ENCODE results near the gene STXBP4. TPM values are rescaled to one million over a fixed set of nuclear protein-coding genes. Genes with fewer than 3 reads are reported as not detected.

The STXBP4 gene
- total RNA-seq, 1 donor from 2014 or later: 12.6 TPM

DNA sequence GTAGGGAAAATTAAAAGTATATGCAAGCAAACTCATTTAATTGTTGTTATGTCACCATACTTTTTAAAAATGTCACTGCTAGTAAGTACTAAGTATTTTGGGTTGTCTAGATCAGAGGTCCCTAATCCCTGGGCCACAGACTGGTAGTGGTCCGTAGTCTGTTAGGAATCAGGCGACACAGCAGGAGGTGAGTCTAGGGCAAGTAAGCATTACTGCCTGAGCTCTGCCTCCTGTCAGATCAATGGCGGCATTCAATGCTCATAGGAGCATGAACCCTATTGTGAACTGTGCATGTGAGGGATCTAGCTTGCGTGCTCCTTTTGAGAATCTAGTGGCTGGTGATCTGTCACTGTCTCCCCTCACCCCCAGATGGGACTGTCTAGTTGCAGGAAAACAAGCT is 21.6 kb downstream of the STXBP4 start:
- FAIRE-seq (no peak), DNase-seq (ENCODE audit: low read depth) (no peak)
- Histone ChIP-seq H3K4me2 (ENCODE audit: low read length) (no peak overlapping the region), H3K9ac (ENCODE audit: low read length) (no peak overlapping the region), H3K4me3 (ENCODE audit: insufficient read depth, low read depth, low read length) (no peak overlapping the region), H3K36me3 (ENCODE audit: insufficient read depth, low read length) (peaks cover 3% of the 10 kb centered on the region), H3K9me3 (ENCODE audit: insufficient read depth, low read depth, low read length) (no peaks in the 10 kb centered on the region), H2AFZ (ENCODE audit: low read depth, low read length) (no peak overlapping the region), H3K4me1 (ENCODE audit: insufficient read depth, low read length) (no peaks in the 10 kb centered on the region), H3K27ac (ENCODE audit: low read depth, low read length) (no peak overlapping the region), H3K27me3 (ENCODE audit: insufficient read depth, low read length) (no peaks in the 10 kb centered on the region), H3K79me2 (ENCODE audit: insufficient read depth, low read length) (no peaks in the 10 kb centered on the region), H4K20me1 (ENCODE audit: insufficient read depth, low read length) (peaks cover 4% of the 10 kb centered on the region)
- Mint-ChIP-seq H3K27ac (ENCODE audit: unreplicated experiment) (no peak overlapping the region), H3K27me3 (ENCODE audit: low read depth, unreplicated experiment) (no peaks in the 10 kb centered on the region), H3K9me3 (ENCODE audit: unreplicated experiment) (no peaks in the 10 kb centered on the region), H3K4me1 (ENCODE audit: low read depth, unreplicated experiment) (no peaks in the 10 kb centered on the region), H3K36me3 (ENCODE audit: low read depth, unreplicated experiment) (no peaks in the 10 kb centered on the region), H3K4me3 (ENCODE audit: unreplicated experiment) (no peak overlapping the region)
- TF ChIP-seq, protein P1, sequence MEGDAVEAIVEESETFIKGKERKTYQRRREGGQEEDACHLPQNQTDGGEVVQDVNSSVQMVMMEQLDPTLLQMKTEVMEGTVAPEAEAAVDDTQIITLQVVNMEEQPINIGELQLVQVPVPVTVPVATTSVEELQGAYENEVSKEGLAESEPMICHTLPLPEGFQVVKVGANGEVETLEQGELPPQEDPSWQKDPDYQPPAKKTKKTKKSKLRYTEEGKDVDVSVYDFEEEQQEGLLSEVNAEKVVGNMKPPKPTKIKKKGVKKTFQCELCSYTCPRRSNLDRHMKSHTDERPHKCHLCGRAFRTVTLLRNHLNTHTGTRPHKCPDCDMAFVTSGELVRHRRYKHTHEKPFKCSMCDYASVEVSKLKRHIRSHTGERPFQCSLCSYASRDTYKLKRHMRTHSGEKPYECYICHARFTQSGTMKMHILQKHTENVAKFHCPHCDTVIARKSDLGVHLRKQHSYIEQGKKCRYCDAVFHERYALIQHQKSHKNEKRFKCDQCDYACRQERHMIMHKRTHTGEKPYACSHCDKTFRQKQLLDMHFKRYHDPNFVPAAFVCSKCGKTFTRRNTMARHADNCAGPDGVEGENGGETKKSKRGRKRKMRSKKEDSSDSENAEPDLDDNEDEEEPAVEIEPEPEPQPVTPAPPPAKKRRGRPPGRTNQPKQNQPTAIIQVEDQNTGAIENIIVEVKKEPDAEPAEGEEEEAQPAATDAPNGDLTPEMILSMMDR (IDR thresholded peaks at IDR 0.05; ENCODE audit: insufficient read depth, low read depth, low read length): no peak
- TF ChIP-seq EZH2 (IDR thresholded peaks at IDR 0.05; ENCODE audit: insufficient read depth, low read length): no peak

DNA sequence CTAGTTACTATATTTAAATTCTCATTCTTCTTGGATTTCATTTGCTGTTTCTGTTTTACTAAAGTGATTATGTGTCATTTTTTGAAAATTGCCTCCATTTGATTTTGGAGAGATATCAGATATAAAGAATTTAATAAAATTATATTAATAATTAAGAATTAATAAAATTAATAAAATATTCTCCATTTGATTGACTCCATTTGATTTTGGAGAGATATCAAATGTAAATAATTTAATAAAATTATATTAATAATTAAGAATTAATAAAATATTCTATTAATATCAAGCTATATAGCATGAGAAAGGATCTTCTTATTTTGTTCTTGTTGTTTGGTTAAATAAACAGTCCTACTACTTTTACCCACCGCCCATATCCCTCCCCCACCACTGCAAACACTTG is 23.0 kb downstream of the STXBP4 start:
- Mint-ChIP-seq H3K4me1 (ENCODE audit: low read depth, unreplicated experiment) (no peaks in the 10 kb centered on the region), H3K27ac (ENCODE audit: unreplicated experiment) (no peak overlapping the region), H3K9me3 (ENCODE audit: unreplicated experiment) (no peaks in the 10 kb centered on the region), H3K4me3 (ENCODE audit: unreplicated experiment) (no peak overlapping the region), H3K36me3 (ENCODE audit: low read depth, unreplicated experiment) (peaks cover 3% of the 10 kb centered on the region), H3K27me3 (ENCODE audit: low read depth, unreplicated experiment) (no peaks in the 10 kb centered on the region)
- Histone ChIP-seq H3K4me3 (ENCODE audit: insufficient read depth, low read depth, low read length) (no peak overlapping the region), H3K36me3 (ENCODE audit: insufficient read depth, low read length) (peaks cover 3% of the 10 kb centered on the region), H3K4me1 (ENCODE audit: insufficient read depth, low read length) (no peaks in the 10 kb centered on the region), H3K79me2 (ENCODE audit: insufficient read depth, low read length) (no peaks in the 10 kb centered on the region), H3K27ac (ENCODE audit: low read depth, low read length) (no peak overlapping the region), H2AFZ (ENCODE audit: low read depth, low read length) (no peak overlapping the region), H4K20me1 (ENCODE audit: insufficient read depth, low read length) (peaks cover 4% of the 10 kb centered on the region), H3K9me3 (ENCODE audit: insufficient read depth, low read depth, low read length) (no peaks in the 10 kb centered on the region), H3K9ac (ENCODE audit: low read length) (no peak overlapping the region), H3K27me3 (ENCODE audit: insufficient read depth, low read length) (no peaks in the 10 kb centered on the region), H3K4me2 (ENCODE audit: low read length) (no peak overlapping the region)
- DNase-seq (ENCODE audit: low read depth): no peak
- no peak for FAIRE-seq
- no peak for TF ChIP-seq EZH2 (IDR thresholded peaks at IDR 0.05; ENCODE audit: insufficient read depth, low read length)
- TF ChIP-seq, protein P1 (IDR thresholded peaks at IDR 0.05; ENCODE audit: insufficient read depth, low read depth, low read length): no peak

DNA sequence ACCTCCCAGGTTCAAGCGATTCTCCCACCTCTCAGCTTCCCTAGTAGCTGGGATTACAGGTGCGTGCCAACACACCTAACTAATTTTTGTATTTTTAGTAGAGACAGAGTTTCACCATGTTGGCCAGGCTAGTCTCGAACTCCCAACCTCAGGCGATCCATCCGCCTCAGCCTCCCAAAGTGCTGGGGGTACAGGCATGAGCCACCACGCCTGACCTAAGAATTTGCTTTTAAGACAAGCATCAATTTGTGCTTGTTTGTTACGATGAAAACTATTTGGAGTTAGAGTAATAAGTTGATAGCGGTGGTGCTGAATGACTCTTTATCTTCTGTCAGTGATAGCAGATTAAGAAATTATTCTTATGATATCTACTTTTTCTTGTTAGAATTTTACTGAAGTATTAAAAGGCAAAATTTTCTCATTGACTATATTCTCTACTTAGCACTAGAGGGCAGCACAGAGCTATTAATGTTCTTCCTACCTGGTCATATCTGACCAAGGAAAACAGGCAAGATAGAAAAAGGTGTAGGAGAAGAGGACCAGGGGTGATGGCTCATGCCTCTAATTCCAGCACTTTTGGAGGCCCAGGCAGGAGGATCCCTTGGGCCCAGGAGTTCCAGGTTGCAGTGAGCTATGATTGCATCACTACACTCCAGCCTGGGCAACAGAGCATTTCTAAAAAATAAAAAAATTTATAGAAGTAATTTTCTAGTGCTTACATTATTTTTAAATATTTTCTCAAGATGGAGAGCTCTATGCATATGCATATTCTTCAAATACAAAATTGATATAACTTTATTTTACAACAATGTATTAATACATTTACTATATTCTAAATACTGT is 24.5 kb downstream of the STXBP4 start:
- H3K36me3 ChIP-seq (ENCODE audit: insufficient read depth, low read length): peaks cover 3% of the 10 kb centered on the region
- no peak for FAIRE-seq

More for the DNA sequence above, 24.5 kb downstream of the STXBP4 start:
- no peaks in the 10 kb centered on the region for H3K9me3 ChIP-seq (ENCODE audit: insufficient read depth, low read depth, low read length)
- TF ChIP-seq EZH2 (IDR thresholded peaks at IDR 0.05; ENCODE audit: insufficient read depth, low read length): no peak
- TF ChIP-seq, protein P1 (IDR thresholded peaks at IDR 0.05; ENCODE audit: insufficient read depth, low read depth, low read length): peak; percentile 62
- Mint-ChIP-seq H3K27ac (ENCODE audit: unreplicated experiment) (no peak overlapping the region), H3K9me3 (ENCODE audit: unreplicated experiment) (no peaks in the 10 kb centered on the region), H3K36me3 (ENCODE audit: low read depth, unreplicated experiment) (peaks cover 3% of the 10 kb centered on the region), H3K27me3 (ENCODE audit: low read depth, unreplicated experiment) (no peaks in the 10 kb centered on the region), H3K4me1 (ENCODE audit: low read depth, unreplicated experiment) (no peaks in the 10 kb centered on the region), H3K4me3 (ENCODE audit: unreplicated experiment) (no peak overlapping the region)
- no peaks in the 10 kb centered on the region for H3K27me3 ChIP-seq (ENCODE audit: insufficient read depth, low read length)
- no peak overlapping the region for H3K4me2 ChIP-seq (ENCODE audit: low read length)
- peaks cover 4% of the 10 kb centered on the region for H4K20me1 ChIP-seq (ENCODE audit: insufficient read depth, low read length)
- no peak overlapping the region for H3K27ac ChIP-seq (ENCODE audit: low read depth, low read length)
- H3K79me2 ChIP-seq (ENCODE audit: insufficient read depth, low read length): no peaks in the 10 kb centered on the region
- peak; percentile 19 for DNase-seq (ENCODE audit: low read depth)
- H3K4me3 ChIP-seq (ENCODE audit: insufficient read depth, low read depth, low read length): no peak overlapping the region
- no peak overlapping the region for H3K9ac ChIP-seq (ENCODE audit: low read length)
- no peaks in the 10 kb centered on the region for H3K4me1 ChIP-seq (ENCODE audit: insufficient read depth, low read length)
- H2AFZ ChIP-seq (ENCODE audit: low read depth, low read length): no peak overlapping the region
